Neural crest cell (in vitro differentiated cells): Measurements from ENCODE around the gene AAK1. TPM values are rescaled to one million over a fixed set of nuclear protein-coding genes. Genes with fewer than 3 reads are reported as not detected.
"Not testable (repeated sequence)": the region's sequence is repeated elsewhere in the genome, so short reads cannot be mapped to it uniquely, and the experiment has no call there.

Source experiments
- DNase-seq: peaks from one replicate; pipeline ENCODE4 v3.0.0; 2021; ENCODE audit warnings: low read depth, mixed read lengths, low spot score
- H3K27ac Mint-ChIP-seq: one replicate; pipeline ENCODE4 v1.8.0; 2021; ENCODE audit warnings: mild to moderate bottlenecking, mixed read lengths; ENCODE audit not compliant: unreplicated experiment
- H3K27me3 Mint-ChIP-seq: 2 replicates; pipeline ENCODE4 v1.8.0; 2021; ENCODE audit warnings: low read depth, mild to moderate bottlenecking, mixed read lengths
- H3K36me3 Mint-ChIP-seq: 2 replicates; pipeline ENCODE4 v1.8.0; 2021; ENCODE audit warnings: low read depth, mild to moderate bottlenecking, mixed read lengths
- H3K4me1 Mint-ChIP-seq: 2 replicates; pipeline ENCODE4 v1.8.0; 2021; ENCODE audit warnings: mixed read lengths
- H3K4me3 Mint-ChIP-seq: one replicate; pipeline ENCODE4 v1.8.0; 2021; ENCODE audit warnings: mild to moderate bottlenecking, mixed read lengths
- H3K9me3 Mint-ChIP-seq: 2 replicates; pipeline ENCODE4 v1.8.0; 2021; ENCODE audit warnings: mixed read lengths
- CTCF ChIP-seq: fragments of 200-600 bp; sonication (generic); conservative IDR thresholded peaks from 2 replicates; pipeline ENCODE4 v1.5.0; 2021; ENCODE audit warnings: antibody characterized with exemption, mild to moderate bottlenecking
- total RNA-seq: library from RNA; stranded (reverse); gene quantifications from 2 replicates; pipeline ENCODE4 v1.2.1, GENCODE V29; 2021

AAK1 gene
- total RNA-seq, 1 donor from 2014 or later, result 38.8 TPM

DNA sequence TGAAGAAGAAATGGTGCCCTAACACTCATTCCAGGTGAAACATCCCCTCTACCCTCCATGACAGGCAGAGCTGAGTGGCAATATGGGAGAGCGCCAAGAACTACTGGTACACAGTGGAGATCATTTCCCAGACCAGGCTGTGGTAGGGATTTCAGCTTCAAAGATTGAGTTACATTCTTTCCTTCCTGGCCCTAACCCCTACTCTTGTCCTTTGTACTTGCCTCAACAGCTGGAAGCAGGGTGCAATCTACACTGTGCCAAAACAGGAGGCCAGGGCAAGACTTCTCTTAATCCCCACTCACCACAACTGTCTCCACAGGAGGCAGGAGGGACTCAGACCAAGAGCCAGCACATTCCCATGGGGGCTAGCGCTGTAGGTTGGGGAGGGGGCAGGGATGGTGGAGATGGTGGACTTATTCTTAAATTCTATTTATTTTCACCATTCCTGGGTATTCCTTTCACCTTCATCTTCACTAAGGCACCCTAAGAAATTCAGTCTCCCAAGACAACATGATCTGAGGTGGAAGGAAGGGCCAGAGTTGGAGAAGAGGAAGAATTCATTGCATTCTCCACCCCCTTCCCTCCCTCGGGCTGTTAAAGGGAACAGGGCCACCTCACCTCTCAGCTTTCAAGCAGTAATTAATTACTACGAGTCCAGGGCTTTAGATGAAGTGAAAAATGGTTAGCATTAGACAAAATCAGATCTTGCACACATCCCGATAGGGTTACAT lies 65.9 kb downstream of the AAK1 start:
- H3K4me1 Mint-ChIP-seq, result peaks cover 28% of the 10 kb centered on the region
- H3K4me3 Mint-ChIP-seq, result no peak overlapping the region
- H3K27ac Mint-ChIP-seq, result no peak overlapping the region
- H3K27me3 Mint-ChIP-seq, result no peaks in the 10 kb centered on the region
- no peak for DNase-seq
- H3K36me3 Mint-ChIP-seq, result peaks cover 2% of the 10 kb centered on the region
- H3K9me3 Mint-ChIP-seq, result no peaks in the 10 kb centered on the region
- TF ChIP-seq CTCF, result no peak

GRCh38 chr2:69576880-69577279 lies 66.7 kb downstream of the AAK1 start:
- Mint-ChIP-seq H3K27me3 (no peaks in the 10 kb centered on the region), H3K9me3 (no peaks in the 10 kb centered on the region), H3K4me3 (no peak overlapping the region), H3K4me1 (peaks cover 28% of the 10 kb centered on the region), H3K27ac (no peak overlapping the region), H3K36me3 (peaks cover 2% of the 10 kb centered on the region)
- DNase-seq, result no peak
- TF ChIP-seq CTCF, result no peak

DNA sequence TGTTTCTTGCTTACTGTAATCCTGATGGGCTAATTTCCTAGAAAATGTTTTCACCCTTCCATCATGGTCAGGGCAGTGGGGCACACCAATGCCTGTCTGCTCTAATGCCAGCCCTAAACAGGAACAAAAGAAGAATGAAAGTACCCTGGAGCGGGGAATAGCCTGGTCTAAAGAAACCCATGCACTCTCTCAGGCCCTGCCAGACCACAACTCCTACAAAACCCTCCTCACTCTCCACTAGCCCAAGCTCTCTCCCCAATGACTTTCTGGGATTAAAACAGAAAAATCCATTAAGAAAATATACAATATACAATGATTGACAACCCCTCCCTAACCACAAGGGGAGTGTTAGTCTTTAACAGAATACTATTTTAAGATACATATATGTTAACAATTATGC lies 67.6 kb downstream of the AAK1 start:
- no peaks in the 10 kb centered on the region for H3K27me3 Mint-ChIP-seq
- peaks cover 28% of the 10 kb centered on the region for H3K4me1 Mint-ChIP-seq
- H3K36me3 Mint-ChIP-seq, result peaks cover 2% of the 10 kb centered on the region
- H3K27ac Mint-ChIP-seq, result no peak overlapping the region
- no peak for DNase-seq
- H3K4me3 Mint-ChIP-seq, result no peak overlapping the region
- TF ChIP-seq CTCF, result no peak
- no peaks in the 10 kb centered on the region for H3K9me3 Mint-ChIP-seq

DNA sequence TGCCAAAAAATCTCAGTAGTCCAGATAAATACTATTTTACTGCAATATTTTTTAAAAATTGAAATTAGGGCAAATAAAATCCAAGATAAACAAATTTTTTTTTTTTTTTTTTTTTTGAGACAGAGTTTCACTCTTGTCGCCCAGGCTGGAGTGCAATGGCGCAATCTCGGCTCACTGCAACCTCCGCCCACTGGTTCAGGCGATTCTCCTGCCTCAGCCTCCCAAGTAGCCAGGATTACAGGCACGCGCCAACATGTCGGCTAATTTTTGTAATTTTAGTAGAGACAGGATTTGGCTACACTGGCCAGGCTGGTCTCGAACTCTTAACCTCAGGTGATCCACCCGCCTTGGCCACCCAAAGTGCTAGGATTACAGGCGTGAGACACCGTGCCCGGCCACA lies 68.2 kb downstream of the AAK1 start:
- H3K4me1 Mint-ChIP-seq, result peaks cover 25% of the 10 kb centered on the region
- H3K36me3 Mint-ChIP-seq, H3K9me3 Mint-ChIP-seq, DNase-seq, H3K27me3 Mint-ChIP-seq, H3K27ac Mint-ChIP-seq, H3K4me3 Mint-ChIP-seq: not testable (repeated sequence)

DNA sequence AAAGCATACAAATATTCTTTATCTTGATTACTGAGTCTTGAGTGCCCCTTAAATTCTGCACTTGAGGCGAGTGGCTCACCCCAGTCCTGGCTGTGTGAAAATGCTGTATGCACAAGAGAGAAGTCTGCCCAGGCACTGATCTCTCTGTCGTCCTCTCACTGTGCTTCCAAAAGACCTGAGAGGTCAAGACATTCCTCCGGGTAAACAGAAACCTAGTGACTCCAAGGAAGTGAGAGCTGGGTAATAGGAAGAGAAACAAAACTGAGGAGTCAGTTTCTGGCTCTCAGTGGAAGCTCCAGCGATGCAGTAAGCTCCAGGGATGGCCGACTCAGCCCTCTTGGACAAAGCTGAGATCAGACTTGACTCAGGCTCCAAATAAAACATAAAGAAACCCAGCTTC lies 70.9 kb downstream of the AAK1 start:
- Mint-ChIP-seq H3K4me1 (peaks cover 13% of the 10 kb centered on the region), H3K9me3 (no peaks in the 10 kb centered on the region), H3K4me3 (no peak overlapping the region), H3K27me3 (no peaks in the 10 kb centered on the region), H3K27ac (no peak overlapping the region), H3K36me3 (no peaks in the 10 kb centered on the region)
- no peak for TF ChIP-seq CTCF
- DNase-seq, result no peak

GRCh38 chr2:69571189-69571588 lies 72.3 kb downstream of the AAK1 start:
- Mint-ChIP-seq H3K4me3 (no peak overlapping the region), H3K36me3 (no peaks in the 10 kb centered on the region), H3K27ac (no peak overlapping the region), H3K27me3 (no peaks in the 10 kb centered on the region), H3K9me3 (no peaks in the 10 kb centered on the region), H3K4me1 (peaks cover 13% of the 10 kb centered on the region)
- DNase-seq, result no peak
- no peak for TF ChIP-seq CTCF
